DMS79 (cell line): ENCODE data around the gene NDC1.
"Not testable (repeated sequence)": the region's sequence is repeated elsewhere in the genome, so short reads cannot be mapped to it uniquely, and the experiment has no call there.

Experiments used
- DNase-seq: peaks from one replicate; lab custom pipeline; 2025; lab: John Stamatoyannopoulos, UW

The NDC1 gene

DNA sequence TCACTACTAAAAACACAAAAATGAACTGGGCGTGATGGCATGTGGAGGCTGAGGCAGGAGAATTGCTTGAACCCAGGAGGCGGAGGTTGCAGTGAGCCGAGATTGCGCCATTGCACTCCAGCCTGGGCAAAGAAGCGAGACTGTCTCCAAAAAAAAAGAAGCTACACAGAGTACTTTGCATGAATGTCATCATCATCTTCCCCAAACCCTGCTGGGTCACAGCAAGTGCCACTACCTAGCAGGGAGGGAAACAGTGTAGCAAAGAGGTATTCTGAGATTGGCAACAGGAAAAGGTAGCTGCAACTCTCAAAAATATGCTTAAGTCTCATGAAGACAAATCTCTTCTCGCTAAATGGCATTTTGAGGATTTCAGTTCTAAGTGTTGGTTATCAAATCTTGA is 12.8 kb downstream of the NDC1 start:
- no peak for DNase-seq

DNA sequence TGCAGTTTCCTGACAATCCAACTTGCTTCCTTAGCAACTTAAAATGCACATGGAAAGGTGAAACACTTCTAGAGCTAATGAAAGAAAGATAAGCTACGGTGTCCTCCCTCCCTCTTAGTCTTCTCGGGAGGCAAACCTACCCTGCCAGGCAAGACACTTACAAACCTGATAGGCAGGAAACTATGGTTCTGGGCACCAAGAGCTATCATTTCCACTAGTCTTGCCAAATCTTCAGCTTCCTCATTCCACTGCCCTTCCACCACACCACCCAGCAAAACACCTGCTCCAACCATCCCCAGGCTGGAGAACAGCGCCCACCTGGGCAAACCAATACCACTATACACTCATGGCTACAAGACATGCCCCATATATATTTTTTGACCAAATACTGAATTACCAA is 15.2 kb downstream of the NDC1 start:
- no peak for DNase-seq

DNA sequence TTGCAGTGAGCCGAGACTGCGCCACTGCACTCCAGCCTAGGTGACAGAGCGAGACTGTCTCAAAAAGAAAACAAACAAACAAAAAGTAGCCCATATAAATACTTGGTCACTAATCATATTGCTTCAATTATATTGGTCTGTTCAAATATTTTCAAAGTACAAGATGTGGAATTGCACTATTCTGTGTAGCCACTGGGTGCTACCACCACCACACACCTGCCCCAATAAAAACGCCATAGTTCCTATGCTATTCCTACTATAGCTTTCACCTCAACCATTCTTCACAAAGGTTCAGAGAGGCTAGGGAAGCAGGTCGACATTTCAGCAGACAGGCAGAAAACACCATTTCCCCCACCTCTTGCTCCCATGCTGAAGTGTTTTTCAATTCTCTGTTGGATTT is 16.7 kb downstream of the NDC1 start:
- DNase-seq = no peak

DNA sequence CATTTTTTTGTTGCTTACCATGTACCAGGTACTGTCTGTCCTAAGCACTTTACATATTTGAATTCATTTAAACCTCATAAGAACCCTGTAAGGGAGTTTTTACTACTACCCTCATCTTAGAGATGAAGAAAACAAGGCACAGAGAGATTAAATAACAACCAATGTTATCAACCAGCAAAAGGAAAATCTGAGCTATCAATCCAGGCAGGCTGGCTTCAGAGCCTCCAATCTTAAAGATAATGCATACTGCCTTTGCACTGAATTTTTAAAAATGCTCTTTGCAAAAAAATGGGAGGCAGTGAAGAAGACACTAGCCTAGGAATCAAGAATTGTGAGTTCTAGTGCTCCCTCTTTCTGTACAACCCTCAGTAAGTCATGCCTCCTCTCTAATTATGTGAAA is 18.7 kb downstream of the NDC1 start:
- DNase-seq = no peak

DNA sequence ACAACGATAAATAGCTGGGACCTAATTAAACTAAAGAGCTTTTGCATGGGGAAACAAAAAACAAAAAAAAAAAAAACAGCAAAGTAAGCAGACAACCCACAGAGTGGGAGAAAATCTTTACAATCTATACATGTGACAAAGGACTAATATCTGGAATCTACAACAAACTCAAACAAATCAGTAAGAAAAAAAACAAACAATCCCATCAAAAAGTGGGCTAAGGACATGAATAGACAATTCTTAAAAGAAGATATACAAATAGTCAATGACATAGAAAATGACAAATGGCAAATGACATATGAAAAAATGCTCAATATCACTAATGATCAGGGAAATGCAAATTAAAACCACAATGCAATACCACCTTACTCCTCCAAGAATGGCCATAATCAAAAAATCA is 21.5 kb downstream of the NDC1 start:
- not testable (repeated sequence) for DNase-seq

DNA sequence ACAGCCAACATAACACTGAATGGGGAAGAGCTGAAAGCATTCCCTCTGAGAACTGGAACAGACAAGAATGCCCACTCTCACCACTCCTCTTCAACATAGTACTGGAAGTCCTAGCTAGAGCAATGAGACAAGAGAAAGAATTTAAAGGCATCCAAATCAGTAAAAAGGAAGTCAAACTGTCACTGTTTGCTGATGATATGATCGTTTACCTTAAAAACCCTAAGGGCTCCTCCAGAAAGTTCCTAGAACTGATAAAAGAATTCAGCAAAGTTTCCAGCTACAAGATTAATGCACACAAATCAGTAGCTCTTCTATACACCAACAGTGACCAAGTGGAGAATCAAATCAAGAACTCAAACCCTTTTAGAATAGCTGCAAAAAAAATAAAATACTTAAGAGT is 22.6 kb downstream of the NDC1 start:
- DNase-seq = not testable (repeated sequence)

DNA sequence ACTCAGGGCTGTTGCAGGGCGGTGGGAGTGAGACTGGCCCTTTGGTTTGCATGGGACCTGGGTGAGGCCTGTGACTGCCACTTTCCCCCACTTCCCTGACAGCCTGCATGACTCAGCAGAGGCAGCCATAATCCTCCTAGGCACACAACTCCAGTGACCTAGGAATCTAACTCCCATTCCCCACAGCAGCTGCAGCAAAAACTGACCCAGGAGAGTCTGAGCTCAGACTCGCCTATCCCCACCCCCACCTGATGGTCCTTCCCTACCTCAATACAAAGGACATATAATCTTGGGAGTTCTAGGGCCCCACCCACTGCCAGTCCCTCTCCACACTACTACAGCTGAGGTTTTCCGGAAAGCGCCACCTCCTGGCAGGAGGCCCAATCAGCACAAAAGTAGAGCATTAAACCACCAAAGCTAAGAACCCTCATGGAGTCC is 26.7 kb downstream of the NDC1 start:
- DNase-seq = no peak

DNA sequence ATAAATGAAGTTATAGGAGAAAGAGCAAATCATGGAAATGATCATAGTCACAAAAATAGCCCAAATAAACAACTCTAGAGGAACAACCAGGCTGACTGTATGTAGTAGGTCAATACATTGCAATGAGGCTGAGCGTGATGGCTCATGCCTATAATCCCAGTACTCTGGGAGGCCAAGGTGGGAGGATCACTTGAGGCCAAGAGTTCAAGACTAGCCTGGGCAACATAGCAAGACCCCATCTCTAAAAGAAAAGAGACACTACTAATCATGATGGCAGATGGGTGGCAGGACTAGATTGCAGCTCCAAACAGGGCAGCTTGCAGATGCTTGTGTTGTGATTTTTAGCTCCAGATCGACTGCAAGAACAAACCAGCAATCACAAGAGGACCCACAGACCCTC is 27.6 kb downstream of the NDC1 start:
- DNase-seq = no peak

DNA sequence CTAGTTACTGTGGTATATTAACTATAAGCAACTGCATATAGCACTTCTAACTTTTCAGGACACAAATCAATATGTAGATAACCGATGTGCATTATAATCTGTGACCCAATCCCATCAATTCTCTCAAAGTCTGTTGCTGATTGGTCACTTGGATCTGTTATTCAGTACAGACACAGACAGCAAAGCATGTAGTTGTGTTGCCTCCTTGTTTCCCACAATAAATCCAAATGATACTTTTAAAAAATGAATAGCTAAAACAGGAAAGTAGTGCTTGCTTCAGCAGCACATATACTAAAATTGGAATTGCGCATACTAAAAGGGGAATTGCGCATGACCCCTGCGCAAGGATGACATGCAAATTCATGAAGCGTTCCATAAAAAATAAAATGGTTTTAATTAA is 28.1 kb downstream of the NDC1 start:
- DNase-seq = no peak

DNA sequence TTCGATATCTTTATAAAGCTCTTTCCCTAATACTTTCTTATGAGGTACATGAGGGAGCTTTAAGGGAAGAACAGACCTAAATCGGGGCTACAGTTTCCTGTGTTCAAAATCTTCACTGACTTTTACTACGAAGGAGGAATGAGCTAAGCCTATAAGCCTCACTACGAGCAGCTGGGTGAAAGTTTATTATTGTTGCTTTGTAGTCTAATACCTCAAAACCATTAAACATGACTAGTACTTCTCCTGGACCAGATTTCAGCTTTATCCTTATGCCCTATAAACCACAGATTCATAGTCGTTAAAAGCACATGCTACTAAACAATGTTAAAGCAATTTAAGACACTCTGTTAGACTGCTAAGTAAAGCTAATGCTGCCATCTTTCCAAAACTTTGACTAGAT is 30.2 kb downstream of the NDC1 start:
- no peak for DNase-seq

DNA sequence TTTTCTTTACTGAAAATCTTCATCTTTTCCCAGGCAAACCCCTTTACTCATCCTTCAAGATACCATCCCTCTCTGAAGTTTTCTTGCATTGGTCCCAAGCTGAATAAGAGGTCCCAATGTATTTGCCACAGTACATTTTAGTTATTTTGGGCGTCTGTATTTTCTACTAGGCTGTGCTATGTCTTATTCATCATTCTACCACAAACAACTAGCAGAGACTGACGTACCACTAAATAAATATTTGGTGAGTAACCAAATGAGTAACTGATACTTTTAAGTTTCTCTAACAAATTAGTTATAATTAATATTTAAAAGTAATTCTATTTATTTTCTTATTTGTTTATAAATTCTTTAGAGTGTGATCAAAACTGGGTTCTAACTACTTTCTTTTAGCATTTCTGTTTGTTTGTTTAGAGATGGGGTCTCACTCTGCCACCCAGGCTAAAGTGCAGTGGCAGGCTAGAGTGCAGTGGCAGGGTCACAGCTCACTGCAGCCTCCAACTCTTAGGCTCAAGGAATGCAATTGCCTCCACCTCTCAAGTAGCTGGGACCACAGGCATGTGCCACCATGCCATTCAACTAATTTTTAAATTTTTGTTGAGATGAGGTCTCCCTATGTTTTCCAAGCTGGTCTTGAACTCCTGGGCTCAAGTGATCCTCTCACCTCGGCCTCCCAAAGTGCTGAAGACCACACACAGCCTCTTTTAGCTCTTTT is 33.1 kb downstream of the NDC1 start:
- no peak for DNase-seq

DNA sequence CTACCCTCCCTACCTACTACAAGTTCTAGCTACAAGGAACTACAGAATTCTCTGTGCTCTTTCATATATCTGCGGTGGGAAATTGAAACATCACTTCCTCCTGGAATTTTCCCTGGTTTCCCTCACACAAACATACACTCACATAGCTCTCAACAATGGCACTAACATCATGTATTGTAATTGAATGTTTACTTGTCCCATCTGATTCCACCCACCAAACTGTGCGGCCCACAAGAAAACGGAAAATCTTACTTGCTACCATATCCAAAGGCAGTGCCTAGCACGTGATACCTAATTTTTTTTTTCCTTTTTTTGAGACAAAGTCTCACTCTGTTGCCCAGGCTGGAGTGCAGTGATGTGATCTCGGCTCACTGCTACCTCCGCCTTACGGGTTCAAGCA is 33.9 kb downstream of the NDC1 start:
- DNase-seq = no peak

DNA sequence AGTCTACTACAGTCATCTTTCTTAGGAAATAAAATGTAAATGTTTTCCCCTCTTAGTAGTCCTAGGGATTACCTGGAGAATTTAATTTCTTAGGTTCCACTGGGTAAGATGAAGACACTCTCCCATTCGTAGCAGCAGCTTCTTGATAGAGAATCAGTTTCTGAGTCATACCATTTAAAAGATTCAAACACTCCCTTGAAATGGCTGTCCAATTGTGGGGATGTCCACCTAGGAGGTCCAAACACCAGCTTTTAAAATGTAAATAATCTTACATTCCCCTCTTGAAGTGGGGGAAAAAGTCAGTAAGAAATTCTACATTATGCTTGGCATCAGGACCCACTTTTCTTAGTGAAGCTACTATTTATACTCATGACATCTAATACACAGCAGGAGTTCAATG is 37.5 kb downstream of the NDC1 start:
- DNase-seq = no peak

DNA sequence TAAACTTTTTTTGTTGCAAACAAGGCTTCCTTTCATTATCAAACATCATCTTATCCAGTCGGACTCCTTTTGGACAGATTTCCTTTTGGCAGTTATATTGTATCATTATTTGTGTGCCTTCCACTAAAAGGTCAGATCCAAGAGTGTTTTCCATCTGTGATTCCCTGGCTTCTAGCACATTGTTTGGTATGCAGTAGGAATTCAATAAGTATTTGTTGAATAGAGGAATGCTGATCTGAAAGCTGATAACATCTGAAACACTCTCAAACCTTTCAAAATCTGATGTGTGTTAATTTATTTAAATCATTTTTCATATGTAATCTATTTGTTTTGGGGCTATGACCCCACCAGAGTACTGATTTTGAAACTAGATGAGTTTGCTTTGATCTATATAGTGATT is 39.0 kb downstream of the NDC1 start:
- no peak for DNase-seq

DNA sequence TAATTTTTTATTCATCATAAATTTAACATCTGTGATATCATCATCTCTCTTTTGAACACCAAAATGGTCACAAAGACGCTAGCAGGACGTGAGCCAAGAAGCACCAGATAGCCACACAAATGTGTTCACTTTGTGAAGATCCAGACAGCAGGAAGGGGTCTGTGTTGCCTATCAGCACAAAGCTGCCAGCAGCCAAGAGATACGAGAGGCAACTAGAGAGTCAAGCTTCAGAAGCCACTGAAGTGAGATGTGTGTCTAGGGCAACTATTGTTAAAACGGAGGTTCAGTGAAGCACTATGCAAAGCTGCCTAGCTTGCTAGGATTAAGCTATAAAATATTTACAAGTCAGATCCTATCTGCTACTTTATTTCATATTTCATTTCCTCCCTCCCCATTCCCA is 45.3 kb downstream of the NDC1 start:
- no peak for DNase-seq

DNA sequence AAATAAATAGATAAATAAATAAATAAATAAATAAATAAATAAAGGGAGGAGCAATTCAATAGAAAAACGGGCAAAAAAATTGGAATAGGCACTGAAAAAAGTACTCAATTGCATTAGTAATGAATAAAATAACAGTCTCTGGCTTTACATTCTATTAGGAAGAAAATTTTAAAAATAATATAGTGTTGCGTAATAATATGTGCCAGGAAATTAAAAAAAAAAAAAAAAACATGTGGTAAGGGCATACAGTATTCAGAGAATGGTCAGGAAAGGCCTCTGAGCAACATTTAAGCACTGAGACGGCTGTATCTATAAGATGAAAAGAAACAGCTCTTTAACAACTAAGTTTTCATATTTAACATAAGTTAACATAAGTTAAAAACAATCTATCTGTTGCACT is 50.4 kb downstream of the NDC1 start:
- DNase-seq = no peak

DNA sequence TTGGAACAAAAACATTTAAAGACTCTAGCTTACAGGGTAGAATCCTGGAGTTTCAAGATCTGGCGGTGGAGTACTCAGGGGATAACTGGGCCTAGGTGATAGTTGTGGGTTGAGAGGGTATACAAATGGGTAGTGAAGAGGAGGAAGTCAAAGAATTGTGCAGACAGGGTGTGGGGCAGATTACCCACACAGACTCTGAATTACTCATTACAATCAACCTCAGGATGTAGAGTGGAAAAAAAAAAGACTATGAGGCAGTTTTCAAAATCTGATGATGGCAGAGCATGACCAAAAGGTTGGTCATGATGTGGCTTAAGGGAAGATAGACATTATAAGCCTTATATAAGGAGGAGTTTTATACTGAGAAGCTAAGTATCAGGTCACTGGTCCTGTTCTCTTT is 55.0 kb downstream of the NDC1 start:
- no peak for DNase-seq

DNA sequence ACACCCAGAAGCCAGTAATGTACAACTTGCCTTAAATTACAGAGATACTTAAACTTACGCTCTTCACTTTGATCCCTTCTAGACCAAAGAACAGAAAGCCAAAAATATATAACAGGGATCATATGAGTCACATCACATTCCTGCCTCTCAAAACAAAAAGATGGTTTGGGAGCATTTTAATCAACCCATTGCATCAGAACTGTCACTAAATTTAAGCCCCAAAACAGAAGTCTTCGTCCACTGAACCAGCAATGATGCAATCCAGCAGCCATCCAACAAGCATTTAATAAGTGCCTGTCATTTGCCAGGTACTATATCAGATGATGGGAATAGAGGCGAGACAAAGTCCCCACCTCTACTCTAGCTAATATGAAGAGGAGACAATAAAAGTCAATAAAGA is 56.4 kb downstream of the NDC1 start:
- DNase-seq = no peak

DNA sequence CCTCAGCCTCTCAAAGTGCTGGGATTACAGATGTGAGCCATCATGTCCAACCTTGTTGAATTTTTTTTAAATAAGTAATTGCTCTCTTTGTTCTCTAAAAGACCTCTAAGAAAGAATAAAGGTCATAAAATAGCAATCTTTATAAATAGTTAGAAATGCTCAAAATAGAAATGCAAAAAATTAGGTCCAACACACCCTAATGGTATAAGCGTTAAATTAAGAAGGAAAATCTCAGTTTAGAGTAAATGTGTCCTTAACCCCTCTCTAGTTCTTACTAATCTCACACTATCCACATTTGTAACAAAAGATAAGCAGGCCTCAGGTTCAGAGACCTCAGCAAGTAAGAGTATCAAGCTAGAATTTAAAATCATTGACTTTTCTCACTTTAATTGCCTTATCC is 60.8 kb downstream of the NDC1 start:
- no peak for DNase-seq

DNA sequence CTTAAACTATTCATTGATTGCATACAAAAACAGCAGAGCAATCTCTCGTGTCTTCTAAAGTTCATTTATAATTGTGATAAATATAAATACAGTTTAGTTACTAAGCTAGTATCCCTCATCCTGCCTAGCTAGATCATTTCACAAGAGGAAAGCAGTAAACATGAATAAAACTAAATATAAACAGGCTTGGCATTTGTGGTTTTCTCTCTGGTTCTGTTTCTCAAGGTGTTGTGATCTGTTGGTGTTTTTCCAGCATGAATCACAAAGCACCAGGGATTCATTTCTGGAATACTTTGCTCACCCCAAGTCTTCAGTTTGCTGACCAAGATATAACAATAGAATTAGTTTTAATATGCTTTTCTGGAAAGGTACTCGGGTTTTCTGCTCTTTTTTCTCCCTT is 66.4 kb downstream of the NDC1 start:
- no peak for DNase-seq

DNA sequence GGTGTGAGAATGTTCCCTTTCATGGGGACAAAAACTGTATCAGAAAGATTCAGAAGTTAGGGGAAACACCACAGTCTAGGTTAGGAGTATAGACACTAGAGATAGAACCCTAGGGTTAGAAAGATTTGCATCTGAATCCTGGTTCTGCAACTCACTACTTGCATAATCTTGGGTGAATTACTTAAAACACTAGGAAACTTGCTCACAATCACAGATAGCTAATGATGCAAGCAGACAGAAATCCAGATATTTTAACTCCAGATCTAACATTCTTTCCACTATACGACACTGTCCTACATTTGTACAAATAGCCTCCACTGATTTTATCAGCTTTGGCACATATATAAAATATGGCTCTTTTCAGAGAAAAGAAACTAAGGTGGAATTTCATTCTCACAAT is 68.3 kb downstream of the NDC1 start:
- DNase-seq = no peak

DNA sequence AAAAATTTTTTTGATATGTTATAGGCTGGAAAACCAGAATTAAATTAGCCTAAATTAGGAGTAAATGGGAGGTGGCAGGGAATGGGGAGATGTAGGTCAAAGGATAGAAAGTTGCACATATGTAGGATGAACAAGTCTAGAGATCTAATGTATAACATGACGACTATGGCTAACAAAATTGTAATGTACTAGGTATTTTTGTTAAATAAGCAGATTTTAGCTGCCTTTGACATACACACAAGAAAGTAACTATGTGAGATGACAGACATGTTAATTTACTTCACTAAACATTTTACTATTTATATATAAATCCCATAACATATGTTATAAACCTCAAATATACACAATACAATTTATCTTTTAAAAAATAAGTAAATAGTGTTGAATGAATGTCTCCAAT is 68.9 kb downstream of the NDC1 start:
- no peak for DNase-seq

DNA sequence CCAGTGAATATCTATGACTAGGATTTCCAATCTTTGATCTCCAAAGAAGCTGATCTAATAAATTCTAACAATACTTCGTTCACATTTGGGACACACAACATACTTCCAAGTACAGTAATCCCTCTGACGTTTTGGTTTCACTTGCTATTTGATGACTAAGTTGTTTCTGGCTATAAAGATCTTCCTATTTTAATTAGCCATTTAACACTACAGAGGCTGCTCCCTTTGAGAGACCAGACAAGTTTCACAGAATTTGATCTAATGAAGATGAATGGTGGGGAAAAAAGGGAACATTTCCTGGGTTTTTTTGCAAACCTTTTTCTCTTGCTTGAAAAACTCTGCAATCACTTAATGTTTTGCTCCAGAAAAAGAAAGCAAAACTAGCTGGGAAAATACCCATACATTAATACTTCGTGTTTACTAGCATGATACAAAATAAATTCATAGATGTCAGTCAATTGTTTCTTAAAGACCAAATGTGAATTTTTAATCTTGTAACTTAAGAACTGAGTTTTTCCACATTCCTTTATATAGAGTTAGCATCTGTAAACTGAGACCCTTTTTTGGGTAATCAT is 71.2 kb downstream of the NDC1 start:
- no peak for DNase-seq

DNA sequence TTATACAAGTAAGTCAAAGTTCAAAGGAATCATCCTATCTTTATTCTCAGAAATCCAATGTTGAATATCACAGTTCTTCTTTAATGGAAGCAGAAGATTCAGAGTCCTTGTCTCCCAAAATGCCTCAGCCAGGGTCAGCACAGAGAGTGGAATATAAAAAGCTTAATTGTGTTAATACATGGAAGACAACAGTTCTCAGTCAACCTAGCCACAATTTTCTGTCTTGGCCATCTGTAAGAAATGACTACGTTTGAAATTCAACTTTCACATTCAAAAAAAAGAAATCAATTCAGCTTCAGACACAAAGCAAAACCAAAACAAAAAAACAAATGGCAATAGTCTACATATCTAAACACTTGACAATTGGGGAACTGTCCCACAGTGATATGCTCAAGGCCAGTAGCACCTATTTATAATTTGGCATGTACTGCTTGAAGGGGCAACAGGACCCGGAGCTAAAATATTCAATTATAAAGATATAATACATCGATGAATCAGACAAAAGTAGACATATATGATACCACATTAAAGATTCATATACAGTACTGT is 71.8 kb downstream of the NDC1 start:
- no peak for DNase-seq
